Jurkat, Clone E6-1 (cell line): Measurements from ENCODE around the gene XPO6.
A peak's percentile ranks its signal among the peaks of the same experiment; 100 is the strongest.

ENCODE experiments used
- DNase-seq: peaks from one replicate; pipeline ENCODE4 v3.0.0-alpha.2; 2011; ENCODE audit warnings: low read depth, low spot score
- H3K4me3 ChIP-seq: 2 replicates; pipeline ENCODE4 v1.5.1; 2011; ENCODE audit warnings: mild to moderate bottlenecking, low read length, control low read depth, moderate library complexity

Gene XPO6

DNA sequence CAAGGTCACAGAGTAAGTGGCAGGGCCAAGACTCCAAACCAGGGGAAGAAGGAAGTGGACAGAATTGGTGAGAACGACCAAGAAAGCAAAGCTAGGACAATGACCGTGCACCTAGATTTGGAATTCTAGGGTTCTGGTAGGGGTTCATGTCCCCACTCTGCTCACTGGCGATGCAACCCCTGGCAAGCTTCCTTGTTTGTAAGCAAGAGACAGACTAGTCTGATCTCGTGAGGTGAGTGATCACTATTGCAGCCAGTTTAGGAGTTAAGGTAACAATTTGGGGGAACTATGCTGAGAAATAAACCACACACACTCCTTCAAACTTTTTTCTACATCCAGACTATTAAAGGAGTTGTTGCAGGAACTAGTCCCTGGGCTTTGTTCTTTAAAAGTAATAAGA is 48.1 kb downstream of the XPO6 start:
- no peak overlapping the region for H3K4me3 ChIP-seq
- DNase-seq, result no peak

DNA sequence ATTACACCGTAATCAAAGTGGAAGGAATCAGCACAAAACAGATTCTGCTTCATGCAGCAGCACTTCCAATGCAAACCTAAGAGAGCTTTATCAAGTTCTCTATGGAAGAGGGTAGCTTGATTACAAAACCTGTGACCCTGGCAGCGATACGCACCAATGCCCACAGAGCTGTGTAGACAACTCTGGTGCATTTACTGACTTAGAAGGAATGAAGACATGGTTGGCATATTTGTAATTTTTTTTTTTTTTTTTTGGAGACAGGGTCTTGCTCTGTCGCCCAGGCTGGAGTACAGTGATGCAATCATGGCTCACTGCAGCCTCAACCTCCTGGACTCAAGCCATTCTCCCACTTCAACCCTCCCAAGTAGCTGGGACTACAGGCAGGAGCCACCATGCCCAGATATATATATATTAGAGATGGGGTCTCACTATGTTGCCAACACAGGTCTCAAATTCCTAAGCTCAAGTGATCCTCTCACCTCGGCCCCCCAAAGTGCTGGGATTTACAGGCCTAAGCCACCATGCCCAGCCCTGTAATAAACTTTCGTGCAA is 49.4 kb downstream of the XPO6 start:
- DNase-seq, result no peak
- no peak overlapping the region for H3K4me3 ChIP-seq

DNA sequence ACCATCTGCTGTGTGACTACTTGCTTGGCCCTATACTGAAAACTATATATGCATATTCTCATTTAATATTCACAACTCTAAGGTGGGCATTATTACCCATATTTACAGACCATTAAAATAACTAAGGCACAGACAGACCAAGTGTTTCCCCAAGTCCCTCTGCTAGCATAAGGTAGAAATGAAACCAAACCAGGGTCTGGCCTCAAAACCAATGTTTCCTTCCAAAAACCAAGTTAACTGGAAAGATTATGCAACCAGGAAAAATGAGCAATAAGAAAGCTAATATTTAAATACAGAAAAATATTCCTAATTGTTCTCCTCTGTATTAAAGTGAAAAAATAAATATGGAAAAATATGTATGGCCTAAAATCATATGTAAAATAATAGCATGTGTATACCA is 50.1 kb downstream of the XPO6 start:
- no peak for DNase-seq
- no peak overlapping the region for H3K4me3 ChIP-seq

DNA sequence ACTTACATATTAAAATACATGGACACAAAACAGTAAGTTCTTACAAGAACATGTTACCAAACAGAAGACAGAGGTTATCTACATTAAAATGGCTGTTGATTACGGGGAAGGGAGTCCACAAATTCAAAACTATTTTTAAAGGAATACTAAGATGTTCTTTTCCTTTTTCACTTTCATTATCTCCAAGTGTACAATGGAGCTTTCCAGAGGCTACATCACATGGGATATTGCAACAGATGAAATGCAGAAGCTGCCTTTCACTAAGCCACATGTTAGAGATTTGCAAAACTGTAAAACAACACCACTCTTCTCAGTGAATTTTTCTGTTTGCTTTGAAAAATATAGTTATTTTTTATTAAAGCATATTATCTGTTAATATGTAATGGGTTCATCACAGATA is 53.6 kb downstream of the XPO6 start:
- DNase-seq, result no peak
- H3K4me3 ChIP-seq, result no peak overlapping the region

DNA sequence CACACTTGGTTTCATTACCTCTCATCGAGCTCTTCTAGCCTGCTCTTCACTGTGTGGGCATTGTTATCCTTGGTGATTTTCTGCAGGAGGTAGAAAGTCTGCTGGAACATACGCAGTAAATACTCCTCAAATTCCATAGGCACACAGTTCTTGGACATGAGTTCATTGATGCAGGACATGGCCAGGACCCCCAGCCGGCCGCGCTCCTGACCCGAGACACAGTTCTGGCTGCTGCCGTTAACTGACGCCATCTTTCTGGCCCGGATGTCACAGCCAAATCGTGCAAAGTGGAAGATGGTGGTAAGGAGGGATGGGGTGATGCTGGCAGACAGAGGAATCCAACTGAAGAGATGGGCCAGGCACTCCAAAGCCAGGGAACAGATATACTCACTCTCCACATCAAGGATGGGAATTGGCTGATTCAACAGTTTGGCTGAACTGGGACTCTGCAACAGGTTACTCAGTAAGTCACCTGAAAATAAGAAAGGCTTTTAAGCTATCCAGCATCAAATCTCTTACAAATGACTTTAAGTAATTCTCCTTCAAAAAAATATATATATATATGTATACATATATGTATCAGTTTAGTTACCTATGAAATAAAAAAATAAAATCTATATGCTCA is 55.6 kb downstream of the XPO6 start:
- DNase-seq, result no peak
- no peak overlapping the region for H3K4me3 ChIP-seq

DNA sequence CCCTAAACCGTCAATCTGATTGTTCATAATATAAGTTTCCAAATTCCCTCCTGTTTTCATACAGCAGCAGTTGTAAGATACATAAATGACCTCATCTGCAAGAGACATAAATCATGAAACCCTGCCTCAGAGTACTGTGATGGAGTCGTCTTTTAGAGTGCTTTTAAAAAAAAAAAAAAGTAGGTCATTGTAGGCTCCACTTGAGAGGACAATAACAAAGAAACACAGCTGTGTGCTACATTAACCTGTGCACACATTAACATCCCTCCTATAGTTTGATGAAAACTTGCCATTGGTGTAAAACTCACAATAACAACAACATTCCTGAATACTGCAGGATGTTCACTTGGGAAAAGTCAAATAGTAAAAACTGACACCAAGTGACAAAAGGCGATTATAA is 56.5 kb downstream of the XPO6 start:
- H3K4me3 ChIP-seq, result no peak overlapping the region
- no peak for DNase-seq

DNA sequence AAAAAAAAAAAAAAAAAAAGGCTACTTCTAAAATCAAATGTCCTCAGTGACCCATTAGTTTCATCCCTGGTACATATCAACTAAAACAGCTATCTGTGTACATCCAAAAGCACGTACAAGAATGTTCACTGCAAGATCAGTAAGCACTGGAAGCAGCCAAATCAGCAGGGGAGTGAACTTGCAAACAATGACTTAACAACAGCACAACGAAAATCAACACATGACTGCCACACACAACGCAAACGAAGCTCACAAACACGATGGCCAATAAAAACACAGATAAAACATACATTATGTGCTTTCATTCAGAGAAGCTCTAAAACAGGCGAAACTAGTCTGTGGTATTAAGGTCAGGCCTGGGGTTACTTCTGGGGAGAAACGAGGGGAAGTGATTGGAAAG is 60.6 kb downstream of the XPO6 start:
- H3K4me3 ChIP-seq, result no peak overlapping the region
- no peak for DNase-seq

DNA sequence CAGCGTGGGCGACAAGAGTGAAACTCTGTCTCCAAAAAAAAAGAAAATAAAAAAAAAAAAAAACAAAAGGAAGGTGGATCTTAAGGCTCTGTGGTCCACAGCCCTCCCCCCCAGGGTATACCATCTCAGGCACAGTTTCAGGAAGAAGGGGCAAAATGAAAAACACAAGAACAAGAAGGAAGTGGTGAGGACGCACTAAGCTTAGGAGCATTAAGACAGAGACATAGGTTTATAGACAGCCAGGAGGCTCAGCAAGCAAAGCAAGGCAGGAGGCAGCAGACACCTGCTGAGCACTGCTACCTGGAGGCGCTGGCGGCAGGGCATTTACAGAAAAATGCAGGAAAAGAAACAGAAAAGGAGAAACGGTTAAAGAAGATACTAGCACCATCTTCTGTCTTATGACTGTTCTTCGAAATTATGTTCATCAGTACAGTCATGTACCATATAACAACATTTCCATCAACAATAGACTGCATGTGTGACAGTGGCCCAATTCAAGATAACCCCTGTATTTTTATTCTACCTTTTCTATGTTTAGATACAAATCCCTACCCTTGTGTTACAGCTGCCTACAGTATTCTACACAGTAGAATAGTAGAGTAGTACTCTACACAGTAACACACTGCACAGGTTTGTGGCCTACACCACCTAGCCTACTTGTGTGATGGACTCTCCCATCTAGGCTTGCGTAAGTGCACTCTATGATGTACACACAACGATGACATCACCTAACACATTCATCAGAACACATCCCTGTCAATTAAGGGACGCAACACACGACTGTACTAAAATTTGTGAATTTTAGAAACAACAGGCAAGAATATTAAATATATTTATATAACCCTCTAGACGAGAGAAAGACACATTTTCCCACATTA is 62.5 kb downstream of the XPO6 start:
- DNase-seq, result peak; percentile 45
- no peak overlapping the region for H3K4me3 ChIP-seq

DNA sequence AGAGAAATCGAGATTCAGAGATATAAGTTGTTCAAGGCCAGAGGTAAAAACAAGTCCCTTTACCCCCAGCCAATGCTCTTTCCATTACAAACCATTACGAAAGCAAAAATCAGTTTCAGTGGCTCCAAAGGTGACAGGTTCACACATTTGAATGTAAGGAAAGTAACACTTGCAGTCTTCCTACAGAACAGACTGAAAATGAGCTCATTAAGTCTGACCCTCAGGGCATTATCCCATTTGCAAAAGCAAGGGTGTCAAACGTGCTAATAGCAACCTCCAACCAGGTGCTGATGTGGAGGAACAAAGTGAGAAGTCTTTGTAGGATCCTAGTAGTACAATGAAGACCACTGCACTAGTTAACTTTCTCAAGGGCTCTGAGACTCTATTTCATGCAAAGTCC is 65.2 kb downstream of the XPO6 start:
- H3K4me3 ChIP-seq, result no peak overlapping the region
- DNase-seq, result no peak

DNA sequence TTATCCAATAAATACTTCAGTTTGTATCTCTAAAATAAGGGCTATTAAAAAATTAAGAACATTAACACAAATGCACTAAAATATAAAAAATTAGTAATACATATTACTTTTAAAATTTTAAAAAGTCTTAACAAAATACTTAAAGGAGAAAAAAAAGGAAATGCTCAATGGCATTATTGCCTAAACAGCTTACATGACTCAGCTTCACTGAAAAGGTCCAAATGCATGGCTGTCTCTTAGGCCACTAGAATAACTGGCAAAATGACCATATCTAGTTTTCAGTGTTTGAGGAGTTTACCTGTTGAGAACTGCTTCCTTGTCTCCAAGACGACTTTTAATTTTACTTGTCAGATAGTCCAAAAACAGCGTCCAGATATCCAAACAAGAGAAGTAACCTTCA is 66.0 kb downstream of the XPO6 start:
- DNase-seq, result no peak
- no peak overlapping the region for H3K4me3 ChIP-seq

DNA sequence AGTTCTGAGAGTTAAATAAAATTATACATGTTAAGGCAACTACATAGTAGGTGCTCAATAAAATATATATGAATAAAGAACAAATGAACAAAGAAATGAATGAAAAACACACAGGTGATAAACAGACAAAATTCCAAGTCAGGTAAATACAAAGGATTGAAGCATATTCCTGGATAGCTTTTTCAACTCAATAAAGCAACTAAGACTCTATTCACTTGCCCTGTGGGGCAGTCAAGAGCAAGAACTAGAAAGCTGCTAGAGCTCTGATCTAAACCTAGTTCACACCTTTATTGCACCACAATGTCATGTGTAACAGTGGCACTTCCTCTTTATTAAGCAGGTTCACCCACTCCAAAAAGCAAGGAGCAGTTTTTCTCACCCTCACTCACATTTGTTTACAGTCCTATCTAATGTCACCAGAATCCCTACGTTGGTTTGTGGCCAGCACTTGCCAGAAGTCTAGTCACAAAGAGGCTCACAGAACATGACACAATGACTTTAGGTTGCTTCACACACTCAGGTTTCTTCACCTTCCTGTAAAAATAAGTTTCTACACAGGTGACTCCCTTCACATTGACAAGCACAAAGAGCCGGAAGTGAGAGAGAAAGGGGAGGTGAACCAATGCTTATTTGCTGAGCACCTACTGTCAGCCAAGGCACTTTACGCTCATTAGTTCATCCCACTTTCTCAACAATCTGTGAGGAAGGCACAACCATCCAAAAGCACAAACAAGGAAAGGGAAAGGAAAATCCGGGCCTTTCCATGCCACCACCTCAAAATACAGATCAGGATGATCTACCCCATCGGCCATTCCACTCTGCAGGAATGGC is 70.8 kb downstream of the XPO6 start:
- H3K4me3 ChIP-seq, result no peak overlapping the region
- DNase-seq, result peak; percentile 79

DNA sequence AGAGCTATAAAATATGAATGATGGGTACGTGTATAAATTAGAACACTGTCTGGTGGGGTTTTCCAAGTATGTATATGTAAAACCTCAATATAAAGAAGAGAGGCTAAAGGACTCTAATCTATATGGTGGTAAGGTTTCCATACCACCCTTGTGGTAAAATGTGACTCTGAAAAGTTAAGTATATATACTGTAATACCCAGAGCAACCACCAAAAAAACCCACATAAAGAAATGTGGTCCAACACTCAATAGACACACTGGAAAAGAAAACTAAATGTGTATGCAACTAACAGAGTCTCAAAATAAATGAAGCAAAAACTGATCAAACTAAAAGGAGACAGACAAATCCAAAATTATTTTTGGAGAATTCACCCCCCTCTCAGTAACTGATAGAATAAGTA is 72.2 kb downstream of the XPO6 start:
- no peak overlapping the region for H3K4me3 ChIP-seq
- peak; percentile 83 for DNase-seq

DNA sequence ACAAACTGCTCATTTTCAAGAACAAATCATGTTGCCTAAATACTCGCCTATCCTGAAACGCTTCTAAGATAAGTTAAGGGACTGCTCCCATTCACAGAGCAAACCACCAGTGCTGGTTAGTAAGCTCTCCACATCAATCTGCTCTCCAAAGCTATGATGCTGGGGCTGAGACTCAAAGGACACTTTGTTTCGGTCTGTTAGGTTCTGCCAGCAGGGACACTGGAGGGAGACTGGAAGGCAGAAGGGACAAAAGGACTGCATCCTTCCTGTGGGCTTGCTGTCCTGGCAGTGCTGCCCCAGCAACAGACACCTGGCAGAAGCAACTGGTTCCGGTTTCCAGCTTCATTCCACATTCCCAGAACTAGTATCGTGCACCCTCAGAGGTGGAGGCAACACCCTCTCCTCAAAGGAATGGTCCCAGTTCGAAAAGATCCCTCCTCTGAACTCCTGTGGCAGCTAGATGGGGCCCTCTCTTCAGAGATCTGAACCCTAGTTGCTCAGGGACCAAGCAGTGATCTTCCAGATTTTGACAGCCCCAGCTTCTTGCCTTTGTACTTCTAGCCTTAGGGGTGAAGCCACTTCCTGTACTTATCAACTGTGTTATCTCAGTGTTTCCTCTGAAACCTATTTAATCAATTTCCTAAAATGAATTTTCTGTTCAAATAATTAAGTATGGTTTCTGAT is 74.9 kb downstream of the XPO6 start:
- DNase-seq, result peak; percentile 57
- no peak overlapping the region for H3K4me3 ChIP-seq

DNA sequence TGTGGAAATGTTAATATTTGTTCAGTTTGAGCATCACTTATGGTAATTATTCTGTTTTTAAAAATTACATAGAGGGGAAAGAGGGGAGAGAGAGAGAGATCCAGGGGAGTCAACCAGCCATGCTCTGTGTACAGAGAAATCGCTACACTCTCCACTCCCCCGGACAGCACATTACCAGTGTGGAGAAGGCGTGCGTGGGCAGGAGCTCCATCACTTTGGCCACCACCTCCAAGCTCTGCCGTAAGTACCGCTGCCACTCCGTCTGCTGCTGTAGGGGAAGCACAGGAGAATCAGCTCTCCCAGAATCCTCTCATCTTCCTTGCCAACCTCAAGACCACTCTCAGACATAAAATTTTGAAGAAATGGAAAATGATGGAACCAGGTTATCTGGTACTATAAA is 78.1 kb downstream of the XPO6 start:
- H3K4me3 ChIP-seq, result no peak overlapping the region
- no peak for DNase-seq

DNA sequence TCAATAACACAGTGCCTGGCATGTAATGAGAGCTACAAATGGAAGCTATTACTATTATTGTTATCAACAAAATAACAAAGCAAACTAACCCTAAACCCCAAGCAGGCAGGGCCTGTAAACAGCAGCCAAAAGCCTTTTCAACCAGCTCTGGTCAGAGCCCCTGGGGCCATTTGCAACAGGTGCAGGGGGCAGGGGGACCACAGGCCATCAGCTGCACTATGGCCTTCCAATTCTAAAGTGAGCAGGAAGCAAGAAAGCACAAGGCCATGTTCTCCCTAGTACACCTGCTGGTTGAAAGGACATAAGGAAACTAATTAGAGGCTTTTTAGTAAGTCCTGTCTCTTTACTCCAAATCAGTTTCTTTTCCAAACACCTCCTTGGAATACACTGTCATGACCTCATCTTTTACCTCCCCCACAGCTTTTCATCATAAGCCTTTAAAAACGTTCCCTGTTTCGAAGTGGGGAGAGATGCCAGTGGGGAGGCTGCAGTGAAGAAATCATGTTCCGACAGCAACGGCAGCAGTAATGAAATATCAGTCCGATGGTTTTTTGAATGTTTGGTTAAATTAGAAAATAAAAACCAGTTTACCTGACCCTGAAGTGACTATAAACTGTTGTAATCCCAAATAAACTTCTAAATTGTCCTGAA is 79.9 kb downstream of the XPO6 start:
- H3K4me3 ChIP-seq, result no peak overlapping the region
- DNase-seq, result no peak

DNA sequence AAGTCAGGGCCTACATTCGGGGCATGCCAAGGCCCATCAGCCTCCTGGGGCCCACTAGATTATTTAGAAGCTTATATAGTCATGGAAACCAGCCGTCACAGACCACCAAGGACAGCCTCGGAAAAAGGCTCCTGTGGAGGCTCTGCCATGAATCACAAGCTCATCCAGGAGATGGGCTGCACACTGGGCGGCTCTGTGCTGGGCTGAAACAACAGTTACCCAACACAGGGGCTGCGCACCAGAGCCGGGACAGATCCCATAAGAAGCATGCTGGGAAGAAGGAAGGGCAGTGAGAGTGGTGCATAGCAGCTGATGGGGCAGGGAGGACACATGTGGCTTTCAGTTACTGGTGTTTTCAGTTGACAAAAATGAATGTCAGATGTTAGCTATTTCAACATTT is 80.6 kb downstream of the XPO6 start:
- H3K4me3 ChIP-seq, result no peak overlapping the region
- DNase-seq, result no peak

DNA sequence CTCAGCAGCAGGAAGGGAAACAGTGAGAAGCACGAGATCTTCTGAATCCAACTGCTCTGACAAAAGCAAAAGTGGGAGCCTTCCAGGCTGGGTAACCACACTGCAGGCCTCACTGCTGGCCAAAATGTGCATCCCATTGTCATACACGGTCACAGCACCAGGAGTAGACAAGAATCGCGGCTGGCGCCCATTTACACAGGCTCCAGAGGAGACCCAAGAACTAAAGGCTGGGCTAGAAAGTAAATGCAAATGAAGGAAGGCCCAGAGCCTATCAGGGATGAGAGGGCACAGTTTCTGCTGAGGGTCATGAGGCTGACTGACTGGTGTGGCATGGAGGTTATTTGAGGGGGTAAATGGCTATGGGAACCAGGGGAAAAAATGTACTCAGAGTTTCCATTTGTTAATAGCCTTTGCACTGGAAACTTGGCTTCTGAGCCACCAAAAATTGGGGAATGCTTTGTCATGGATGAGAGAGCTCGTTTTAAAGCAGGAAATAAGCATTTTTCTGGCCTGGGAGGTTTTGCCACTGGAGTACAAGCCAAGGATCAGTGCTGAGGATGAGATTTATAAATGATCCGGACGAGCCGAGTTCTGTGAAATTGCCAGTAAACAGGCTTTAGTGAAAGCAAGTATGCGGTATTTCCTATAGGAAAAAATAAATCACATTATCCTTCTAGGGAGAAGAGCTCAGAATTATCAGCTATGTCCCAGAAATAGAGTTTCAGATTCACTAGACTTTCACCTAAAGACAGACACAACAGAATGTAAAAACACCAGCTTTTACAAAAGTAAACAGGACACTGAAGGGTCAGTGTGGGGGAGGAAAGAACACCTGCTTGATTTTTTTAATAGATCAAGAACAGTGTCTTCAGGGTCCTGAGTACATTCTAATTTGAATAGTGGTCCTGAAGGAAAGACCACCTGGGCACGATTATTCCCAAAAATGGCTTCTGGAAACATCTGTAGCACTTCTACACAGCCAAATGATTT is 81.4 kb downstream of the XPO6 start:
- no peak overlapping the region for H3K4me3 ChIP-seq
- no peak for DNase-seq
